Colonic mucosa (tissue), 4 donors: ENCODE data around the gene COG6. TPM values are rescaled to one million over a fixed set of nuclear protein-coding genes. Genes with fewer than 3 reads are reported as not detected.

Experiments used
- DNase-seq: peaks from one replicate; pipeline ENCODE4 v3.0.0-alpha.2; 2020
- H3K27ac ChIP-seq: fragments of 200-600 bp; one replicate; pipeline ENCODE4 v1.8.0; 2021
- H3K27me3 ChIP-seq: fragments of 200-600 bp; one replicate; pipeline ENCODE4 v1.8.0; 2021
- H3K36me3 ChIP-seq: fragments of 200-600 bp; one replicate; pipeline ENCODE4 v1.8.0; 2021
- H3K4me1 ChIP-seq: fragments of 200-600 bp; one replicate; pipeline ENCODE4 v1.8.0; 2021; ENCODE audit warnings: mild to moderate bottlenecking
- H3K4me3 ChIP-seq: fragments of 200-600 bp; one replicate; pipeline ENCODE4 v1.8.0; 2021
- H3K9ac ChIP-seq, 2 donors: one replicate each; pipeline ENCODE4 v1.7.0; 2013; ENCODE audit warnings: control low read depth in 2 of 2, low read depth in 2 of 2, low read length in 2 of 2
- H3K9me3 ChIP-seq: fragments of 200-600 bp; one replicate; pipeline ENCODE4 v1.8.0; 2021
- intact Hi-C: fragments of 100-400 bp; cut with DNase I; formaldehyde crosslinking; loops from one replicate; pipeline ENCODE4 v1.14.1; 2022
- microRNA-seq: library from miRNA; unstranded; fragments of <30 nt; microRNA quantifications from one replicate; pipeline ENCODE4, GENCODE V29; 2019
- total RNA-seq, 2 donors: library from RNA; stranded (reverse); fragmentation: NEBNext Ultra II Directional in 1 of 2; extraction: Animal tissue kit (Norgen Biotek cat#: 25700) in 1 of 2; gene quantifications; one replicate each; pipeline ENCODE4 v1.2.1, GENCODE V29; 2021
- TF ChIP-seq, protein P1 (sequence below): fragments of 200-600 bp; IDR thresholded peaks from one replicate; pipeline ENCODE4 v1.8.0; 2022; ENCODE audit warnings: antibody characterized with exemption, mild to moderate bottlenecking
- donor health status: healthy.
- donor health status: DM: no; HTN: no; CAD: no.
- donor health status: DM: no; HTN: no; CAD: no.

Gene COG6
- total RNA-seq, 2 donors from 2014 or later = 31.9 to 37.0 TPM

DNA sequence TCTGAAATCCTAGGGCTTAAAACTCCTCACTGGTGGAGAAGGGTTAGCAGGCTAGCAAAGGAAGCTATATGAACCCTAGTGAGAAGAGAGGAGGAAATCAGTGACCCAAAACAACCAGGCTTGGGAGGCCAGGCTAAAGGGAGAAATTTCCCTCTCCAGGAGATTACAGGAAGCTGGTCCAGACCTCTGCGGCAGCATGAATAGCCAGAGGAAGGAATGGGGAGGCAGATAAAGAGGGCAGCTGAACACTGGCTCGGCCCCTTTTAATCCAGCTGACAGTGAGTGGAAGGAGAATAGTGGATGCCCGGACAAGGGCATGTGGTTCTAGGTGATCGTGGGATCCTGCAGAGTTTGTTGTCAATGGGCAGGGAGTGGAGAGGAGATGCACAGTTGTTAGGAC lies 130.6 kb downstream of the COG6 start:
- intact Hi-C loops = no loop called here
- Histone ChIP-seq H3K4me3 (no peak overlapping the region), H3K27ac (no peak overlapping the region), H3K4me1 (no peaks in the 10 kb centered on the region), H3K36me3 (no peaks in the 10 kb centered on the region), H3K27me3 (no peaks in the 10 kb centered on the region), H3K9me3 (no peaks in the 10 kb centered on the region), H3K9ac (no peak overlapping the region)
- no peak for DNase-seq
- TF ChIP-seq, protein P1, sequence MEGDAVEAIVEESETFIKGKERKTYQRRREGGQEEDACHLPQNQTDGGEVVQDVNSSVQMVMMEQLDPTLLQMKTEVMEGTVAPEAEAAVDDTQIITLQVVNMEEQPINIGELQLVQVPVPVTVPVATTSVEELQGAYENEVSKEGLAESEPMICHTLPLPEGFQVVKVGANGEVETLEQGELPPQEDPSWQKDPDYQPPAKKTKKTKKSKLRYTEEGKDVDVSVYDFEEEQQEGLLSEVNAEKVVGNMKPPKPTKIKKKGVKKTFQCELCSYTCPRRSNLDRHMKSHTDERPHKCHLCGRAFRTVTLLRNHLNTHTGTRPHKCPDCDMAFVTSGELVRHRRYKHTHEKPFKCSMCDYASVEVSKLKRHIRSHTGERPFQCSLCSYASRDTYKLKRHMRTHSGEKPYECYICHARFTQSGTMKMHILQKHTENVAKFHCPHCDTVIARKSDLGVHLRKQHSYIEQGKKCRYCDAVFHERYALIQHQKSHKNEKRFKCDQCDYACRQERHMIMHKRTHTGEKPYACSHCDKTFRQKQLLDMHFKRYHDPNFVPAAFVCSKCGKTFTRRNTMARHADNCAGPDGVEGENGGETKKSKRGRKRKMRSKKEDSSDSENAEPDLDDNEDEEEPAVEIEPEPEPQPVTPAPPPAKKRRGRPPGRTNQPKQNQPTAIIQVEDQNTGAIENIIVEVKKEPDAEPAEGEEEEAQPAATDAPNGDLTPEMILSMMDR = no peak

DNA sequence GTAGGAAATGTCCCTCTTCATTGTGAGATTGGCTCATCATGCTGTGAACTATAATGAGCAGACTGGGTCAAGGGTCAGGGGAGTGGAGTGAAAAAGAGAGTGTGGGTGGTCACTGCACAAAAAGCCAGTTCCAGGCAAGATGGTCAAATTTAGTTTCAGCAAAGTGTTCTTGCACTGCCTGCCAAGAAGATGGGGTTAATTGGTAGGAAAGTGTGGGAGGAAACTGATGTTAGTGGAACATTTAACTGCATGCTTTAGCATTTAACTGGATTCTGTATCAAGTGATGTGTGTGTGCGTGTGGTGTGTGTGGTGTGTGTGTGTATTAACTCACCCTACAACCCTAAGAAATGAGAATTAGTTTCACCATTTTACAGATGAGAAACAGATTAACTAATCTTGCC lies 131.6 kb downstream of the COG6 start:
- no peaks in the 10 kb centered on the region for H3K9me3 ChIP-seq
- intact Hi-C loops = no loop called here
- H3K9ac ChIP-seq = no peak overlapping the region
- H3K27ac ChIP-seq = no peak overlapping the region
- H3K27me3 ChIP-seq = no peaks in the 10 kb centered on the region
- DNase-seq = no peak
- H3K4me1 ChIP-seq = no peaks in the 10 kb centered on the region
- no peak overlapping the region for H3K4me3 ChIP-seq
- no peaks in the 10 kb centered on the region for H3K36me3 ChIP-seq
- TF ChIP-seq, protein P1 = no peak

DNA sequence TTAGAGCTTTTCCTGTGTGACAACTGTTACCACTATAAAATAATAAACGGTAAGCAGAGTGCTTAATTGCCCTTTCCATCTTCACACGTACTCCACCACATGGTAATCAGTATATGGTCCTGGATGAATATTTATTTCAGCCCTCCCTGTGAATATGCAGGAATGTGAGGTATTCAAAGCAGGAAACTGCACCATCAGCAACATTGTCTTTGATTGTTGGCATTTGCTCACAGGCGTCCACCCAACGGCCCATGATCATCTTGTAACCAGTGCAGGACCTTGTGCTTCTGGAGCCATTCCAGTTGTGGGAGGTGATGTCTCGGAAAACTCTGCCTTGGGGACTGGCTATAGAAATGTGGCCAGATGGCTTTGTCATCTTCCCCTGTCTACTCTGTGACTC lies 132.6 kb downstream of the COG6 start:
- Histone ChIP-seq H3K27ac (no peak overlapping the region), H3K9me3 (no peaks in the 10 kb centered on the region), H3K36me3 (no peaks in the 10 kb centered on the region), H3K9ac (no peak overlapping the region), H3K4me3 (no peak overlapping the region), H3K27me3 (no peaks in the 10 kb centered on the region), H3K4me1 (no peaks in the 10 kb centered on the region)
- no peak for DNase-seq
- intact Hi-C loops = no loop called here
- TF ChIP-seq, protein P1 = no peak

DNA sequence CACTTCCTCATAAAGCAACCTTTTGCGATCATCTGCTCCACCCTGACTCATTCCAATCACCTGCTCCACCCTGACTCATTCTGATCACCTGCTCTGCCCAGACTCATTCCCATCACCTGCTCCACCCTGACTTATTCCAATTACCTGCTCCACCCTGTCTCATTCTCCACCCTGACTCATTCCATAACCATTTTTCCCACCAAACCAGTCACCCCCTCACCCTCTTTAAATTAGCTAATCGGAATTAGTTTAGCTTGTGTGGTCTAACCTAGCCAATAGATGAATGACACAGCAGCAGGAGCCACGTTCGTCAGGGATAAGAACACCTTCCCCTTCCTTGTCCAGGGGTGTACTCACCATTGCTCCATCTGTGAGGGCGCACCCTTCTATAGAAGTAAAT lies 134.0 kb downstream of the COG6 start:
- TF ChIP-seq, protein P1 = no peak
- intact Hi-C loops = no loop called here

More for the DNA sequence above, 134.0 kb downstream of the COG6 start:
- no peak overlapping the region for H3K9ac ChIP-seq
- H3K4me3 ChIP-seq = no peak overlapping the region
- no peaks in the 10 kb centered on the region for H3K4me1 ChIP-seq
- H3K36me3 ChIP-seq = no peaks in the 10 kb centered on the region
- H3K9me3 ChIP-seq = no peaks in the 10 kb centered on the region
- H3K27me3 ChIP-seq = no peaks in the 10 kb centered on the region
- no peak for DNase-seq
- H3K27ac ChIP-seq = no peak overlapping the region

Small RNA genes within 50 kb of the gene (microRNA-seq; reads per million reads assigned to microRNA genes)
- gene MIR4305 = not detected

Other genes starting within 250 kb of the COG6 start
- gene LHFPL6, start 52.5 kb upstream of the COG6 start, total RNA-seq = 10 to 100 TPM in 1 of 2 donors, 1 to 10 TPM in 1; 4.3 to 10.1 TPM